ENCODE data around the gene LURAP1L. TPM values are rescaled to one million over a fixed set of nuclear protein-coding genes. Genes with fewer than 3 reads are reported as not detected.

LURAP1L gene
- total RNA-seq, 4 donors from 2014 or later: 2.3 to 4.7 (median 3.2) TPM

- DNase-seq: no peak
- Histone ChIP-seq H3K27me3 (no peaks in the 10 kb centered on the region), H3K36me3 (no peaks in the 10 kb centered on the region), H3K27ac (no peak overlapping the region), H3K4me3 (replicated peaks in 1 of 3) (no peak overlapping the region), H3K4me1 (peaks cover 10 to 17% of the 10 kb centered on the region in 2 donors), H3K9me3 (no peaks in the 10 kb centered on the region)
- intact Hi-C loops (cut with DNase I): no loop called here
- TF ChIP-seq, protein P1, sequence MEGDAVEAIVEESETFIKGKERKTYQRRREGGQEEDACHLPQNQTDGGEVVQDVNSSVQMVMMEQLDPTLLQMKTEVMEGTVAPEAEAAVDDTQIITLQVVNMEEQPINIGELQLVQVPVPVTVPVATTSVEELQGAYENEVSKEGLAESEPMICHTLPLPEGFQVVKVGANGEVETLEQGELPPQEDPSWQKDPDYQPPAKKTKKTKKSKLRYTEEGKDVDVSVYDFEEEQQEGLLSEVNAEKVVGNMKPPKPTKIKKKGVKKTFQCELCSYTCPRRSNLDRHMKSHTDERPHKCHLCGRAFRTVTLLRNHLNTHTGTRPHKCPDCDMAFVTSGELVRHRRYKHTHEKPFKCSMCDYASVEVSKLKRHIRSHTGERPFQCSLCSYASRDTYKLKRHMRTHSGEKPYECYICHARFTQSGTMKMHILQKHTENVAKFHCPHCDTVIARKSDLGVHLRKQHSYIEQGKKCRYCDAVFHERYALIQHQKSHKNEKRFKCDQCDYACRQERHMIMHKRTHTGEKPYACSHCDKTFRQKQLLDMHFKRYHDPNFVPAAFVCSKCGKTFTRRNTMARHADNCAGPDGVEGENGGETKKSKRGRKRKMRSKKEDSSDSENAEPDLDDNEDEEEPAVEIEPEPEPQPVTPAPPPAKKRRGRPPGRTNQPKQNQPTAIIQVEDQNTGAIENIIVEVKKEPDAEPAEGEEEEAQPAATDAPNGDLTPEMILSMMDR (IDR thresholded peaks at IDR 0.05): no peak
Measured at GRCh38 chr9:12785941-12786340, 11.1 kb downstream of the LURAP1L start.

GRCh38 chr9:12790001-12790400 lies 15.2 kb downstream of the LURAP1L start:
- H3K27me3 ChIP-seq: no peaks in the 10 kb centered on the region
- no peak for DNase-seq
- H3K9me3 ChIP-seq: no peaks in the 10 kb centered on the region
- intact Hi-C loops (cut with DNase I): no loop called here
- TF ChIP-seq, protein P1 (IDR thresholded peaks at IDR 0.05): no peak
- H3K27ac ChIP-seq: no peak overlapping the region
- no peaks in the 10 kb centered on the region for H3K36me3 ChIP-seq
- no peak overlapping the region for H3K4me3 ChIP-seq (replicated peaks in 1 of 3)
- H3K4me1 ChIP-seq: peaks cover 6 to 10% of the 10 kb centered on the region in 2 donors

GRCh38 chr9:12790883-12791282 lies 16.1 kb downstream of the LURAP1L start:
- TF ChIP-seq, protein P1 (IDR thresholded peaks at IDR 0.05): no peak
- no peak for TF ChIP-seq POLR2A (IDR thresholded peaks at IDR 0.05)
- H3K27ac ChIP-seq: no peak overlapping the region
- H3K36me3 ChIP-seq: no peaks in the 10 kb centered on the region
- DNase-seq: no peak
- 82 to 86% methylated on average over 3 of the region's 3 CpGs for WGBS, 2 donors
- intact Hi-C loops (cut with DNase I): no loop called here
- peaks cover 0 to 3% of the 10 kb centered on the region in 2 donors for H3K4me1 ChIP-seq
- no peaks in the 10 kb centered on the region for H3K9me3 ChIP-seq
- H3K27me3 ChIP-seq: no peaks in the 10 kb centered on the region
- H3K4me3 ChIP-seq (replicated peaks in 1 of 3): no peak overlapping the region

DNA sequence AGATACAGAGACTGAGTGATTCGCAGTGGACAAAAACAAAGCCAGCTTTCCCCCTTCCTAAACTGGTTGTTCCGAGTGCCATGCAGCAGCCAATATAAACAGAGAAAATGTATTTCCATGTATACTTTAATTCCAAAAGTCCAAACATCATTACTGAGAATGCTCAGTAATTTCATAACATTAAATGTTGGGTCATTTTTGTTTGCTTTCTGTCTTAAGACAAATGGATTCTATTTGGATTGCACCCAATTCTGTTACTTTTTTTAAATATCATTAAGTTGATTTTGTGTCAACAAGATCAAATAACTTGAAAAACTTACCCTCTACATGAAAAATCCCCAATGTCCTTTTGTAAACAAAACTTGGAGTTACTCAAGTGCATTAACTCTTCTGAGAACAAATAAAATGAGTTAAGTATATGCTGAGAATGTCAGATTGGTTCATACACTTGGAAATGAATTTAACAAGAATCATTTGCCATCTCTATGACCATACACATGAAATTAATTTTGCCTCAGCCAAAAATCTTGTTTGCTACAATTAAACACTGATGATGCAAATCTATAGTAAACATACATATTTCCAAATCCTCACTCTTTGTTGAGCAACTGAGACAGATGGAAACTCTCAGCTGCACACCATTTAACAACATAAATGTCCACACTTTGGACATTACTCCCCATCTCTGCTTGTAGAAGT lies 19.4 kb downstream of the LURAP1L start:
- peaks cover 0 to 3% of the 10 kb centered on the region in 2 donors for H3K4me1 ChIP-seq
- intact Hi-C loops (cut with DNase I): no loop called here
- H3K36me3 ChIP-seq: no peaks in the 10 kb centered on the region
- WGBS, 2 donors: 43 to 52% methylated on average over 2 of the region's 2 CpGs
- no peak for TF ChIP-seq POLR2A (IDR thresholded peaks at IDR 0.05)
- TF ChIP-seq, protein P1 (IDR thresholded peaks at IDR 0.05): no peak
- no peaks in the 10 kb centered on the region for H3K9me3 ChIP-seq
- no peaks in the 10 kb centered on the region for H3K27me3 ChIP-seq
- no peak for DNase-seq
- no peak overlapping the region for H3K27ac ChIP-seq
- no peak overlapping the region for H3K4me3 ChIP-seq (replicated peaks in 1 of 3)

- Histone ChIP-seq H3K9me3 (no peaks in the 10 kb centered on the region), H3K27ac (no peak overlapping the region), H3K4me1 (peaks cover 0 to 3% of the 10 kb centered on the region in 2 donors), H3K4me3 (replicated peaks in 1 of 3) (no peak overlapping the region), H3K36me3 (no peaks in the 10 kb centered on the region), H3K27me3 (no peaks in the 10 kb centered on the region)
- intact Hi-C loops (cut with DNase I): no loop called here
- 85 to 92% methylated on average over 1 of the region's 1 CpG for WGBS, 2 donors
- TF ChIP-seq POLR2A (IDR thresholded peaks at IDR 0.05): no peak
- TF ChIP-seq, protein P1 (IDR thresholded peaks at IDR 0.05): no peak
- DNase-seq: no peak
Measured at GRCh38 chr9:12796601-12797000, 21.8 kb downstream of the LURAP1L start.

All from thyroid gland (tissue), 4 donors.